Measurements from ENCODE around the gene CAMSAP1.

CAMSAP1 gene

GRCh38 chr9:135793221-135794056 lies 113.9 kb downstream of the CAMSAP1 start:
- TF ChIP-seq ZBTB7A (IDR thresholded peaks at IDR 0.05; ENCODE audit: low read depth) (no peak), MAX (IDR thresholded peaks at IDR 0.05) (no peak), USF1 (IDR thresholded peaks at IDR 0.05) (no peak), RAD21 (IDR thresholded peaks at IDR 0.05; ENCODE audit: low read depth) (no peak), TEAD4 (IDR thresholded peaks at IDR 0.05) (no peak), REST (IDR thresholded peaks at IDR 0.05; ENCODE audit: low read depth) (no peak), TCF12 (IDR thresholded peaks at IDR 0.05; ENCODE audit: low read depth) (no peak), EGR1 (IDR thresholded peaks at IDR 0.05) (no peak), CEBPB (IDR thresholded peaks at IDR 0.05) (no peak), NFIC (IDR thresholded peaks at IDR 0.05) (no peak), YY1 (IDR thresholded peaks at IDR 0.05; ENCODE audit: low read depth) (no peak), CREB1 (IDR thresholded peaks at IDR 0.05; ENCODE audit: low read depth) (no peak), TAF1 (IDR thresholded peaks at IDR 0.05; ENCODE audit: low read depth) (no peak), EP300 (IDR thresholded peaks at IDR 0.05; ENCODE audit: borderline replicate concordance) (no peak), FOXM1 (IDR thresholded peaks at IDR 0.05; ENCODE audit: borderline replicate concordance, low read depth) (no peak)

GRCh38 chr9:135792268-135793128 lies 114.8 kb downstream of the CAMSAP1 start:
- TF ChIP-seq USF1 (IDR thresholded peaks at IDR 0.05), result 0 out of 2 replicates have a peak, but pooled peaks have one; percentile 9
- no peak for TF ChIP-seq REST (IDR thresholded peaks at IDR 0.05; ENCODE audit: low read depth)
- no peak for TF ChIP-seq ZBTB7A (IDR thresholded peaks at IDR 0.05; ENCODE audit: low read depth)
- no peak for TF ChIP-seq NFIC (IDR thresholded peaks at IDR 0.05)
- TF ChIP-seq CEBPB (IDR thresholded peaks at IDR 0.05), result no peak
- peak; percentile 48; the same call in 1 of the 2 replicates for TF ChIP-seq RAD21 (IDR thresholded peaks at IDR 0.05; ENCODE audit: low read depth)
- no peak for TF ChIP-seq TCF12 (IDR thresholded peaks at IDR 0.05; ENCODE audit: low read depth)
- no peak for TF ChIP-seq TEAD4 (IDR thresholded peaks at IDR 0.05)
- TF ChIP-seq MAX (IDR thresholded peaks at IDR 0.05), result peak; percentile 46; the same call in 1 of the 2 replicates
- TF ChIP-seq EGR1 (IDR thresholded peaks at IDR 0.05), result no peak
- TF ChIP-seq EP300 (IDR thresholded peaks at IDR 0.05; ENCODE audit: borderline replicate concordance), result no peak
- TF ChIP-seq FOXM1 (IDR thresholded peaks at IDR 0.05; ENCODE audit: borderline replicate concordance, low read depth), result no peak
- TF ChIP-seq CREB1 (IDR thresholded peaks at IDR 0.05; ENCODE audit: low read depth), result no peak
- no peak for TF ChIP-seq YY1 (IDR thresholded peaks at IDR 0.05; ENCODE audit: low read depth)
- no peak for TF ChIP-seq TAF1 (IDR thresholded peaks at IDR 0.05; ENCODE audit: low read depth)

- TF ChIP-seq EGR1 (IDR thresholded peaks at IDR 0.05) (no peak), TCF12 (IDR thresholded peaks at IDR 0.05; ENCODE audit: low read depth) (no peak)
Observed at GRCh38 chr9:135791431-135792267, 115.7 kb downstream of the CAMSAP1 start.

GRCh38 chr9:135790850-135791249 lies 116.5 kb downstream of the CAMSAP1 start:
- TF ChIP-seq EP300 (IDR thresholded peaks at IDR 0.05; ENCODE audit: borderline replicate concordance), result no peak
- no peak for TF ChIP-seq ZBTB7A (IDR thresholded peaks at IDR 0.05; ENCODE audit: low read depth)
- TF ChIP-seq TCF12 (IDR thresholded peaks at IDR 0.05; ENCODE audit: low read depth), result no peak
- no peak for TF ChIP-seq NFIC (IDR thresholded peaks at IDR 0.05)
- no peak for TF ChIP-seq EGR1 (IDR thresholded peaks at IDR 0.05)
- TF ChIP-seq TEAD4 (IDR thresholded peaks at IDR 0.05), result no peak
